GM21528 (cell line): ENCODE results near the gene STH.
"Not testable (repeated sequence)": the region's sequence is repeated elsewhere in the genome, so short reads cannot be mapped to it uniquely, and the experiment has no call there.

Experiments used
- ATAC-seq: cut with Tn5 transposase; IDR thresholded peaks from one replicate; pipeline ENCODE4 v1.9.1; 2021; ENCODE audit warnings: mild to moderate bottlenecking, moderate library complexity; ENCODE audit not compliant: unreplicated experiment, low FRiP score

The STH gene

GRCh38 chr17:45998987-45999899 is at the start of gene STH:
STH (plus strand) TSS chr17:45999250; CDS start chr17:45999280, 30 bp downstream.
- no peak for ATAC-seq

GRCh38 chr17:45949755-45950320 is 49.2 kb upstream of the STH start:
- no peak for ATAC-seq

GRCh38 chr17:45950888-45951287 is 48.2 kb upstream of the STH start:
- no peak for ATAC-seq

GRCh38 chr17:45951403-45951802 is 47.6 kb upstream of the STH start:
- ATAC-seq, result no peak

GRCh38 chr17:45951941-45952340 is 47.1 kb upstream of the STH start:
- ATAC-seq, result no peak

GRCh38 chr17:45952814-45953320 is 46.2 kb upstream of the STH start:
- no peak for ATAC-seq

GRCh38 chr17:45953561-45953960 is 45.5 kb upstream of the STH start:
- ATAC-seq, result no peak

- ATAC-seq, result no peak
Measured at GRCh38 chr17:45954914-45955313, 44.1 kb upstream of the STH start.

- ATAC-seq, result no peak
Measured at GRCh38 chr17:45955326-45955725, 43.7 kb upstream of the STH start.

- ATAC-seq, result no peak
Measured at GRCh38 chr17:45956090-45956489, 43.0 kb upstream of the STH start.

GRCh38 chr17:45956746-45957145 is 42.3 kb upstream of the STH start:
- ATAC-seq, result not testable (repeated sequence)

- ATAC-seq, result no peak
Measured at GRCh38 chr17:45958307-45958706, 40.7 kb upstream of the STH start.

- no peak for ATAC-seq
Measured at GRCh38 chr17:45958994-45959665, 39.9 kb upstream of the STH start.

- ATAC-seq, result no peak
Measured at GRCh38 chr17:45960311-45960710, 38.7 kb upstream of the STH start.

- no peak for ATAC-seq
Measured at GRCh38 chr17:45961206-45961605, 37.8 kb upstream of the STH start.

GRCh38 chr17:45962221-45962972 is 36.7 kb upstream of the STH start:
- ATAC-seq, result no peak

- ATAC-seq, result no peak
Measured at GRCh38 chr17:45963283-45963682, 35.8 kb upstream of the STH start.

GRCh38 chr17:45963889-45964288 is 35.2 kb upstream of the STH start:
- ATAC-seq, result no peak

GRCh38 chr17:45964634-45965033 is 34.4 kb upstream of the STH start:
- ATAC-seq, result no peak

- no peak for ATAC-seq
Measured at GRCh38 chr17:45965812-45966211, 33.2 kb upstream of the STH start.
